Daoy (cell line): ENCODE data around the gene CD6. TPM values are rescaled to one million over a fixed set of nuclear protein-coding genes. Genes with fewer than 3 reads are reported as not detected.

Experiments
- DNase-seq: peaks from one replicate; pipeline ENCODE4 v3.0.0-alpha.2; 2015; ENCODE audit warnings: low read depth
- total RNA-seq: library from RNA; depleted of rRNA; stranded (reverse); fragments of >200 nt; shearing (Covaris generic); gene quantifications from 2 replicates; pipeline ENCODE4 v1.2.3, GENCODE V29; 2014; rRNA removed

CD6 gene
- total RNA-seq, result 0.06 and 0.46 TPM in 2 replicates

DNA sequence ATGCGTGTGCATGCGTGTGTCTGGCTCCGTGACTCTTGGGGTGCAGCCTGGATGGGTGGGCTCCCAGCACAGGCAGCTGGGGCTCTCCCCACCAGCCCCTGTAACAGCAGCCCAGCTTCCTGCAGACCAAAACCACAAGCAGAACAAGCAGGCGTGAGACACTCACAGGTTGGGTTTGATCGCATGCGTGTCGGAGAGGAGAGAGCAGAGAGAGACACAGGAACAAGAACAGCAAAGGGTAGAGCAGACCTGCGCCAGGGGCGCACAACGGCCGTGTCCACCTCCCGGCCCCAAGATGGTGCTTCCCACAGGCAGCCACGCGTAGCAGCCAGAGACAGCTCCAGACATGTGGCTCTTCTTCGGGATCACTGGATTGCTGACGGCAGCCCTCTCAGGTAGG is at the start of gene CD6:
CD6 (plus strand) TSS at position 161 of the 400 bp plus-strand sequence; CDS start at position 347, 186 bp downstream.
- DNase-seq, result no peak

- DNase-seq, result no peak
These were observed 49.6 kb upstream of the CD6 start for GRCh38 chr11:60921777-60922335.

DNA sequence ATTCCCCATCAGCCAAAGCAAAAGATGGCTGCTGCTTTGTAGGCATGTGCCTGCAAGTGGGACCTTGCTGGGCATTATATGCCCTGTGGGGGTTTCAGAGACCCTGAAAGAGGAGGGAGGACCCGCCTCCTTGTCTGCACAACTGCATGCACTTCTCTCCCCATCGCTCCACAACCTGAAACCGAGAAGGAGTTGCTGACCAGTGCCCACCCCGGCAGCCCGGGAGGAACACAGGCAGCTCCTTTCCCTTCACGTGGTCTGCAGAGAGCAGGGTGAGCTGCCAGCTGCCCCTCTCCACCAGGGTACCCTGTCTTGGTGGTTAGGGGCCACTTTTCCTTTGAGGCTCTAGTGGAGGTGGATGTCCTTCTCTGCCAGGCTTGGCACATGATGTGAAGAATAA is 48.6 kb upstream of the CD6 start:
- no peak for DNase-seq

- DNase-seq, result no peak
These were observed 48.2 kb upstream of the CD6 start for GRCh38 chr11:60923326-60923725.

- DNase-seq, result no peak
These were observed 47.7 kb upstream of the CD6 start for GRCh38 chr11:60923800-60924109.

GRCh38 chr11:60924110-60924905 is 47.2 kb upstream of the CD6 start, which contains the start of gene TMEM132A:
TMEM132A (plus strand) TSS chr11:60924460; CDS start chr11:60924634, 174 bp downstream.
- DNase-seq, result peak; percentile 85

DNA sequence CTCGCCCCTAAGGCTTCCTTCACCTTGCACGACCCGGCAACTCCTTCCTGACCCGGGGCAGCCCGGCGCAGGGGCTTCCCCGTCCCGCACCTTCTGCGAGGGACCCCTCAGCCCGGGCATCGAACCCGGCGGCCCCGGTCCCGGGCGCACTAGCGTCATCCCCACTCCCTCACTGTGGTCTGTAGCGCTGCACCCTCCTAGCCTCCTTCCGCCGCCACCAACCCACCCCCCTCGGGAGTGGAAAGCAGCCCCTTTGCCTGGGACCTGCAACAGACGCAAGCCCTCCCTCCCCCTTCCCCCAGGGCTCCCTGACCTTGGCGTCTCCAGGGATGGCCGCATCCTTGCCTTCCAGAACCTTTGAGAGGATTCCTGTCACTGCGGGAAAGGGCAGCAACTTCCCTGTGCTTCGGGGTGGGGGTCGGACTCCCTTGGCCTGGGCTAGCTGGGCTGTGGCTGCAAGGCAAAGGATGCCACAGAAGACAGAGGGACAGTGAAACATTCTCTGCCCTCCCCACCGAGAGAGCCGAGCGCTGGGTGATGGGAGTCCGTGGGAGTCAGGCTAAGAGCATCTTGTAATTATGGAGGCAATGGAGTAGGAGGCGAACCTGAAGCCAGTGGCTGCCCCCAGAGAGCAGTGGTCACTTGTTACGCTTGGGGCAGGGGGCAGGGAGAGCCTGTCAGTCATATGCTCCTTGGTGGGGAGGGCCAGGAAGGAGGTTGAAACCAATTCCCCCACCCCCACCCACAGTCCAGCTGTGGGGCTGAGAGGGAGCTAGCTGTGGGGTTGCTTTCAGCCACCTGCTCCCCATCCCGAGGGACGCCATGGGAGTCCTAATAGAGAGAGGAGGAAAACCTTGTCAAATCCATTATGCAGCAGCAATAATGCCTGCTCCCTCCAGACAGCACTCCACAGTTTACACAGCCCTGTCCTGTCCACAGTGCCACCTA is 46.3 kb upstream of the CD6 start:
- peak; percentile 20 for DNase-seq

DNA sequence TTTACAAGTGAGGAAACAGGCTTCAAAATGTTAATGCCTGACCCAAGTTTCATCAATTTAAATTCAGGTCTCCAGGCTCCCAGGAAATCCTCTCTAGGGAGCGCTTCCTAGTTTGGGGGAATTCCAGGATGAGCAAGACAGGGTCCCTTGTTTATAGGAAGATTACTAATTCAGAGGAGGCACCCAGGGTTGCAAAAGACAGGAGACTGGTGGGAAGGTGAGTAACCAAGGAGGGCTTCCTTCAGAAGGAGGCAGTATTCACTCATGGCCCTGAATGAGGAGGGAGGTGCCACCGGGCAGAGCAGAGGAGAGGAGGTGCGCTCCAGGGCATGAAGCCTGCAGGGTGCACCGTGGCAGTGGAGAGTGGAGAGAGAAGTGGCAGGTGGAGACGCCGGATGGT is 45.6 kb upstream of the CD6 start:
- peak; percentile 76 for DNase-seq

DNA sequence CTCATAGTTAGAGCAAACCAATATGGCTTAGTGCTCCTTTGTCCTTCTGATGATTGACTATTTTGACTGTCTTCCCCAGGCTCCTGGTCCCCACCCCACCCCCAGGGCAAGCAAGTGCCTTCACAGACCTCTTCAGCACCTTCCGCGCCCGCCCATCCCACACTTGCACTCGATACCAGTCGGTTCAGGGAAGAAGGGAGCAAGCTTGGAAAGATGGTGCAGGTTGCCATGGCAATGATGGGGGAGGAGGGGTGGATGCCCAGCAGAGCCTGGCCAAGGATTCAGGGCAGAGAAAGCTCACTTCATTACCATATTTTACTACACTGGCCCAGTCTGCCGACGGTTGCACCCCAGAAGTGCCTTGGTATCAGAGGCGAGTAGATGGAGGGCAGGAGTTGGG is 45.0 kb upstream of the CD6 start:
- DNase-seq, result no peak

- DNase-seq, result no peak
These were observed 44.4 kb upstream of the CD6 start for GRCh38 chr11:60927061-60927592.

DNA sequence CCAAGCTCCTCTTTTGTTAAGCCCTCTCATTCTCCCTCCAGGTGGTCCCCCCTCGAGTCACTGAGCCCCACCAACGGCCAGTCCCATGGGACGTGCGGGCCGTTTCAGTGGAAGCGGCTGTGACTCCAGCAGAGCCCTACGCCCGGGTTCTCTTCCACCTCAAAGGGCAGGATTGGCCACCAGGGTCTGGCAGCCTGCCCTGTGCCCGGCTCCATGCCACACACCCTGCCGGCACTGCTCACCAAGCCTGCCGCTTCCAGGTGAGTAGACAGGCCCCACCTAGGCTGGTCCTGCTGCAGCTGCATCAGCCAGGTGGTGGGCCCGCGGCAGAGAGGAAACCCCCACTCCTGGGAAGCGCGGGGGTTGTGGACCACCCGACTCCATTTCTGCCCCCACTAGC is 43.9 kb upstream of the CD6 start:
- DNase-seq, result no peak

- no peak for DNase-seq
These were observed 42.9 kb upstream of the CD6 start for GRCh38 chr11:60928563-60929001.

DNA sequence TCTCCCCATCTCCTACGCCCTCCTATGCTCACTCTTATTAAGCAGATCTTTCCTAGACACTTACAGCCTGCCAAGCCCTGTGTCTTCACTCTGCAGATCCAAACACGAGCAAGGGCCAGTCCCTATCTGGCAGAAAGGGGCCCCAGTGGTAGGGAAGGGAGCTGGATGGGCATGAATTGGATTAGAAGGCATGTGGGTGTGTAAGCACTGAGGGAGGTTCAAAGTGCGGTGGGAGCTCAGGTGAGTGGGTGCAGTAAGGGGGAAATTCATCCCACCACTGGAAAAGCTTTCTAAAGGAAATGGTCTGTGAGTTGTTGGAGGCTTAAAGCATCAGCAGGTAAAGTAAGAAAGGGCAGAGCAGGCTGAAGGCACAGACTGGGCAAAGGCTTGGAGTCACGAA is 41.7 kb upstream of the CD6 start:
- no peak for DNase-seq

DNA sequence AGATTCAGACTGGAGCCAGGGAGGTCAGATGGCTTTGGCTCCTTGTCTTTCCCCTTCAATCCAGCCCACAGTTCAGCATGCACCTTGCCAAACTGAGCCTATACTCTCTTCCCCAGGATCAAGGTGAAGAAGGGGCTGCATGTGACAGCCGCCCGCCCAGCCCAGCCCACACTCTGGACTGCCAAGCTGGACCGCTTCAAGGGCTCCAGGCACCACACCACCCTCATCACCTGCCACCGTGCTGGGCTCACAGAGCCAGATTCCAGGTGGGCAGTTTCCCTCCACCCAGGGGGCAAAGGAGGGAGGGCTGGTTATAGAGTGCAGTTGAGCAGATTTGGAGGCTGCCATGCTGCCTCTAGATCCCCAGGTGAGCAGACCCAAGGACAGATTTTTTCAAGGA is 41.1 kb upstream of the CD6 start:
- no peak for DNase-seq

DNA sequence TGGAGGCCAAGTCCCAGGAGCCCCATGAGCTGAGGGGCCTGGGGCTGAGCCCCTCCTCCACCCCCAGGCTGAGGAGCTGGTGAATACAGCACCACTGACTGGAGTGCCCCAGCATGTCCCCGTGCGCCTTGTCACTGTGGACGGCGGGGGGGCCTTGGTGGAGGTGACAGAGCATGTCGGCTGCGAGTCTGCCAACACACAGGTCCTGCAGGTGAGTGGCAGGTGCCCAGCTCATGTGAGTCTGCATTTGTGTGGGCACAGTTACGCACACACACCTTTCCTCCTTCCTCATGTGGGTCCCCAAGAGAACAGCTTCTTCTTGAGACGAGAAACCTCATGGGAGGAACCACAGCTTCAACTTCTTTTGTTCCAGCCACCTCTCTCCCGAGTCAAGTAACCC is 39.6 kb upstream of the CD6 start:
- no peak for DNase-seq

- DNase-seq, result no peak
These were observed 38.7 kb upstream of the CD6 start for GRCh38 chr11:60932605-60933356.

DNA sequence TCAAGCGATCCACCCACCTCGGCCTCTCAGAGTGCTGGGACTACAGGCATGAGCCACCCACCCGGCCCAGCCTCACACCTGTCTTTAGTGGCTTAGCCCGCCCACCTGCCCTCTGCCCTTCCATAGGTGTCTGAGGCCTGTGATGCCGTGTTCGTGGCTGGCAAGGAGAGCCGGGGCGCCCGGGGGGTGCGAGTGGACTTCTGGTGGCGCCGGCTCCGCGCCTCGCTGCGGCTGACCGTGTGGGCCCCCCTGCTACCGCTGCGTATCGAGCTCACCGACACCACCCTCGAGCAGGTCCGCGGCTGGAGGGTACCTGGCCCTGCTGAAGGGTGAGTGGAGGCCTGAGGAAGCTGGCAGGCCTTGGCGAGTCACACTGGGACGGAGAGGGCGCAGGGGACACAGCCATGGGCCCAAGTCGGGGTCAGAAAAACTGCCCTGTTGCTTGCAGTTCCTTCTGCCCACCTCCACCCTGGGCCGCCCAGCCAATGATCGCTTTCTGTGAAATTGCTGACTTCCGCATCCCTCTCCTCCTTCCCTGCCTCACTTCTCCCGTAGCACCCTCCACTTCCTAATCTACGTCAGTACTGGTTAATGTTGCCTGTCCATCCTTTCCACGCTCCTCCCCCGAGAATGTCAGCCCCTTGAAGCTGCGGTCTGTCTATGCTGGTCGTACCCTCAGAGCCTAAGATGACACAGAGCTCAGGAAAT is 37.9 kb upstream of the CD6 start:
- DNase-seq, result no peak

- DNase-seq, result no peak
These were observed 37.2 kb upstream of the CD6 start for GRCh38 chr11:60934124-60934789.

- DNase-seq, result no peak
These were observed 36.5 kb upstream of the CD6 start for GRCh38 chr11:60934790-60935605.
